GM21717 (cell line): ENCODE measurements around the gene AGER.
"Not testable (repeated sequence)": the region's sequence is repeated elsewhere in the genome, so short reads cannot be mapped to it uniquely, and the experiment has no call there.

Source experiments
- ATAC-seq: cut with Tn5 transposase; IDR thresholded peaks from one replicate; pipeline ENCODE4 v1.9.1; 2021; ENCODE audit warnings: mild to moderate bottlenecking, moderate library complexity; ENCODE audit not compliant: unreplicated experiment

The AGER gene

GRCh38 chr6:32200711-32201475, 16.8 kb upstream of the AGER start:
- ATAC-seq, result no peak

GRCh38 chr6:32198866-32199265, 14.8 kb upstream of the AGER start:
- ATAC-seq, result no peak

- ATAC-seq, result no peak
Measured at GRCh38 chr6:32198345-32198696, 14.3 kb upstream of the AGER start.

GRCh38 chr6:32196682-32197616, 12.9 kb upstream of the AGER start:
- no peak for ATAC-seq

- peak; percentile 56 for ATAC-seq
Measured at GRCh38 chr6:32195902-32196681, 12.0 kb upstream of the AGER start.

GRCh38 chr6:32195652-32195901, 11.5 kb upstream of the AGER start:
- no peak for ATAC-seq

GRCh38 chr6:32194825-32195651, 11.0 kb upstream of the AGER start:
- peak; percentile 71 for ATAC-seq

GRCh38 chr6:32194388-32194787, 10.3 kb upstream of the AGER start:
- no peak for ATAC-seq

GRCh38 chr6:32193096-32193495, 9.0 kb upstream of the AGER start:
- ATAC-seq, result not testable (repeated sequence)

- ATAC-seq, result no peak
Measured at GRCh38 chr6:32192608-32193039, 8.6 kb upstream of the AGER start, which contains the start of gene GPSM3. TSS of gene GPSM3 (minus strand) at chr6:32192643. CDS start at chr6:32192513, 130 bp downstream.

GRCh38 chr6:32191696-32192607, 7.9 kb upstream of the AGER start:
- ATAC-seq, result no peak

GRCh38 chr6:32190911-32191677, 7.0 kb upstream of the AGER start:
- no peak for ATAC-seq

- ATAC-seq, result peak; percentile 40
Measured at GRCh38 chr6:32190054-32190851, 6.2 kb upstream of the AGER start, which contains the start of gene PBX2. TSS of gene PBX2 (minus strand) at chr6:32190202. CDS start at chr6:32189915, 287 bp downstream.

- no peak for ATAC-seq
Measured at GRCh38 chr6:32189742-32190053, 5.6 kb upstream of the AGER start.

- no peak for ATAC-seq
Measured at GRCh38 chr6:32189069-32189741, 5.2 kb upstream of the AGER start.

GRCh38 chr6:32188381-32189068, 4.5 kb upstream of the AGER start:
- ATAC-seq, result no peak
